ENCODE results near the gene RNF220. TPM values are rescaled to one million over a fixed set of nuclear protein-coding genes. Genes with fewer than 3 reads are reported as not detected.

RNF220 gene
- total and polyA plus RNA-seq, 2 donors (not counting 3 experiments of a cell fraction or from before 2014, with no cell fraction given): 62.7 to 66.6 TPM

DNA sequence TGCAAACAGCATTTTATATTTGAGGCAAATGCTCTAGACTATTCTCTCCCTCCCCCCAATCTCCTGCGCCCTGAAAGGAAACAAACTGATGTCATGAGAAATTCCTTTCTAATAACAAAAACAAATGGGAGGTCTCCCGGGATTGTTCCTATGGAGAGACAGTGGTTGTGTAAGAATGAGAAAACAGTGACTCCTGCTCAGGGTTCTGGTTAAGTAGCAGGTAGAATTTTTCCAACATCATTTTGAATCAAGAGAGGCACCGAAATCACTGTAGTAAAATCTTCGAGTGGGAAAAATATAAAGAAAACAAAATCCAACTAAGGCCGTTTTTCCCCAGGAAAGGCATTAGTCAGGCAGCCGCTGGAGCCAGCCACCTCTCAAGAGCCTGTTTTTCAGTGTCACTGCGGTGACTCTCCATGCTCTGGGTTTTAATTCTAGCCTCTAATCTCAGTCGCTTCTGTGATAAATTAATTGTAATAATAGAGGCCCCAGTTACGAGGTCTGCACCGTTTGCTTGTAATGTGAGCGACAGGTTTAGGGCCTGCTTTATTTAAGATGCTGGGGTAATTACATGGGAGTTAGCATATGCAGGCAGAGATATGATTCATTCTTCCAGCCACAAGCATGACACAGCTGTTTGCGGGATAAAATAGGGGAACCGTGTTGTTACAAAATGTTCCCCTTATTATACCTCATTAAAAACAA is 80.3 kb downstream of the RNF220 start:
- FAIRE-seq: peak; percentile 84

More for the DNA sequence above, 80.3 kb downstream of the RNF220 start:
- TF ChIP-seq, protein P1, sequence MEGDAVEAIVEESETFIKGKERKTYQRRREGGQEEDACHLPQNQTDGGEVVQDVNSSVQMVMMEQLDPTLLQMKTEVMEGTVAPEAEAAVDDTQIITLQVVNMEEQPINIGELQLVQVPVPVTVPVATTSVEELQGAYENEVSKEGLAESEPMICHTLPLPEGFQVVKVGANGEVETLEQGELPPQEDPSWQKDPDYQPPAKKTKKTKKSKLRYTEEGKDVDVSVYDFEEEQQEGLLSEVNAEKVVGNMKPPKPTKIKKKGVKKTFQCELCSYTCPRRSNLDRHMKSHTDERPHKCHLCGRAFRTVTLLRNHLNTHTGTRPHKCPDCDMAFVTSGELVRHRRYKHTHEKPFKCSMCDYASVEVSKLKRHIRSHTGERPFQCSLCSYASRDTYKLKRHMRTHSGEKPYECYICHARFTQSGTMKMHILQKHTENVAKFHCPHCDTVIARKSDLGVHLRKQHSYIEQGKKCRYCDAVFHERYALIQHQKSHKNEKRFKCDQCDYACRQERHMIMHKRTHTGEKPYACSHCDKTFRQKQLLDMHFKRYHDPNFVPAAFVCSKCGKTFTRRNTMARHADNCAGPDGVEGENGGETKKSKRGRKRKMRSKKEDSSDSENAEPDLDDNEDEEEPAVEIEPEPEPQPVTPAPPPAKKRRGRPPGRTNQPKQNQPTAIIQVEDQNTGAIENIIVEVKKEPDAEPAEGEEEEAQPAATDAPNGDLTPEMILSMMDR (IDR thresholded peaks at IDR 0.05; ENCODE audit: extremely low read depth in 1 of 2, insufficient read depth in 1 of 2, low read depth in 1 of 2, low read length in 2 of 2): no peak
- TF ChIP-seq JUN (IDR thresholded peaks at IDR 0.05; ENCODE audit: borderline replicate concordance, insufficient read depth, insufficient read length, low read depth): peak; percentile 79
- no peak for TF ChIP-seq EZH2 (IDR thresholded peaks at IDR 0.05; ENCODE audit: borderline replicate concordance, low read depth, low read length, severe bottlenecking)
- TF ChIP-seq GATA2 (IDR thresholded peaks at IDR 0.05; ENCODE audit: insufficient read depth, insufficient read length, low read depth, low read length): peak; percentile 9
- peak; percentile 69 for TF ChIP-seq FOS (IDR thresholded peaks at IDR 0.05; ENCODE audit: borderline replicate concordance, insufficient read depth, low read length)
- TF ChIP-seq POLR2A (IDR thresholded peaks at IDR 0.05; ENCODE audit: low read depth, low read length): peak; percentile 14
- TF ChIP-seq, protein P2, sequence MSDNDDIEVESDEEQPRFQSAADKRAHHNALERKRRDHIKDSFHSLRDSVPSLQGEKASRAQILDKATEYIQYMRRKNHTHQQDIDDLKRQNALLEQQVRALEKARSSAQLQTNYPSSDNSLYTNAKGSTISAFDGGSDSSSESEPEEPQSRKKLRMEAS (IDR thresholded peaks at IDR 0.05; ENCODE audit: insufficient read depth, insufficient read length): no peak
- TF ChIP-seq MYC (IDR thresholded peaks at IDR 0.05; ENCODE audit: low read depth, low read length): no peak
- Histone ChIP-seq H3K27me3 (ENCODE audit: control insufficient read depth in 2 of 2, insufficient read depth in 2 of 2, low read length in 2 of 2) (peaks cover 0 to 3% of the 10 kb centered on the region in 2 experiments), H3K4me1 (ENCODE audit: control insufficient read depth, extremely low read depth, insufficient read depth, low read length) (peaks cover 25% of the 10 kb centered on the region), H3K36me3 (ENCODE audit: control insufficient read depth in 2 of 2, extremely low read depth in 1 of 2, insufficient read depth in 2 of 2, low read length in 2 of 2) (no peaks in the 10 kb centered on the region), H3K9me3 (replicated peaks; ENCODE audit: control insufficient read depth, insufficient read depth, low read length) (no peaks in the 10 kb centered on the region), H4K20me1 (replicated peaks; ENCODE audit: control insufficient read depth, extremely low read depth, insufficient read depth, low read length) (no peaks in the 10 kb centered on the region), H3K79me2 (ENCODE audit: control insufficient read depth, insufficient read depth, low read length) (no peaks in the 10 kb centered on the region), H3K4me2 (ENCODE audit: insufficient read depth, low read length) (peak overlapping the region; percentile 70), H2AFZ (ENCODE audit: low read depth, low read length) (peak overlapping the region; percentile 39), H3K9ac (replicated peaks; ENCODE audit: extremely low read depth, insufficient read depth, low read length) (peak overlapping the region; percentile 86), H3K4me3 (replicated peaks in 1 of 3; ENCODE audit: insufficient read depth in 1 of 3, low read depth in 1 of 3, low read length in 3 of 3) (no peak overlapping the region), H3K27ac (ENCODE audit: insufficient read depth, low read depth, low read length) (peak overlapping the region; percentile 97), H3K9me1 (replicated peaks; ENCODE audit: control insufficient read depth, extremely low read depth, insufficient read depth, low read length) (no peaks in the 10 kb centered on the region)
- intact Hi-C loops (cut with micrococcal nuclease): loop anchor here (1.0 kb wide), 1 partner anchor 63 kb away; no protein-coding TSS in a partner anchor
- ChIA-PET POLR2A (interaction anchor here (0.9 kb wide), 1 partner anchor 147 kb away, joined by 3 read pairs; no protein-coding TSS in a partner anchor), CTCF (interaction anchor here (0.7 to 2.6 kb wide), 9 partner anchors 11 to 110 kb away, joined by 3 to 11 read pairs (median 4); no protein-coding TSS in a partner anchor)
- DNase-seq (ENCODE audit: low read depth, low spot score): peak; percentile 90
- dilution Hi-C loops (cut with MboI; ENCODE audit: extremely low pct_ligation_motif_present, low sequenced_read_pairs): no loop called here
- BruUV-seq (replicated peaks): TSS peak; percentile 93
